Stomach (tissue), 4 donors: ENCODE measurements around the gene C10orf105.

Experiments
- CTCF ChIP-seq, 7 experiments: fragments of 450-650 bp in 4 of 7; fragments of 200-600 bp in 3 of 7; sonication (generic) in 3 of 7; IDR thresholded peaks; one replicate each; pipeline ENCODE4 v1.5.1; 2016 to 2019; ENCODE audit warnings: antibody characterized with exemption in 7 of 7, control low read depth in 2 of 7, mild to moderate bottlenecking in 1 of 7
- EP300 ChIP-seq: sonication (generic); formaldehyde crosslinking; IDR thresholded peaks from one replicate; pipeline ENCODE4 v1.6.1; 2017; ENCODE audit warnings: antibody characterized with exemption
- POLR2A ChIP-seq, 4 donors: fragments of 450-650 bp; IDR thresholded peaks; one replicate each; pipeline ENCODE4 v1.6.1; 2016; ENCODE audit warnings: antibody characterized with exemption in 4 of 4, control low read depth in 2 of 4, mild to moderate bottlenecking in 1 of 4, moderate library complexity in 1 of 4
- POLR2AphosphoS5 ChIP-seq, 3 donors: sonication (generic); formaldehyde crosslinking; IDR thresholded peaks; one replicate each; pipeline ENCODE4 v1.6.1; 2016; ENCODE audit warnings: antibody characterized with exemption in 3 of 3

GRCh38 chr10:71749396-71749795, 29.8 kb upstream of the C10orf105 start:
- TF ChIP-seq POLR2A (IDR thresholded peaks at IDR 0.05) (no peak), CTCF (IDR thresholded peaks at IDR 0.05) (no peak), EP300 (no peak), POLR2AphosphoS5 (IDR thresholded peaks at IDR 0.05) (no peak)
